SK-N-SH (cell line): ENCODE data around the gene ETDC. TPM values are rescaled to one million over a fixed set of nuclear protein-coding genes. Genes with fewer than 3 reads are reported as not detected.

Experiments used
- CTCF ChIA-PET: fragments of 300-600, 350-600 bp; formaldehyde crosslinking; extraction: SDS; loops from one replicate; lab custom pipeline; 2021; lab: Yijun Ruan, JAX
- POLR2A ChIA-PET: fragments of 350-600 bp; sonication (Branson Sonifier 250); formaldehyde crosslinking; extraction: SDS; loops from one replicate; lab custom pipeline; 2020; ENCODE audit warnings: antibody characterized with exemption, inconsistent platforms; lab: Yijun Ruan, JAX
- DNase-seq: peaks from one replicate; pipeline ENCODE4 v3.0.0; 2012
- H2AFZ ChIP-seq: fragments of 200-600 bp; sonication (generic); 2 replicates; pipeline ENCODE4 v1.8.1; 2016; ENCODE audit warnings: antibody characterized with exemption, mild to moderate bottlenecking, low read depth
- H3F3A ChIP-seq: fragments of 200-600 bp; sonication (generic); replicated peaks from 2 replicates; pipeline ENCODE3; 2016; ENCODE audit warnings: antibody characterized with exemption, mild to moderate bottlenecking; ENCODE audit not compliant: insufficient read depth
- H3K27ac ChIP-seq, 2 experiments: fragments of 200-500 bp in 1 of 2; fragments of 200-600 bp in 1 of 2; sonication (Bioruptor generic) in 1 of 2; sonication (generic), shearing (Covaris generic) in 1 of 2; 2 replicates each; pipeline versions ENCODE4 v1.5.1 to v1.6.1; 2014 to 2016; ENCODE audit warnings: low read depth in 2 of 2, inconsistent platforms in 1 of 2, low read length in 1 of 2, mild to moderate bottlenecking in 1 of 2, mixed read lengths in 1 of 2
- H3K27me3 ChIP-seq: fragments of 200-600 bp; sonication (generic), shearing (Covaris generic); 2 replicates; pipeline ENCODE4 v1.6.1; 2016; ENCODE audit warnings: mixed run types; ENCODE audit not compliant: insufficient read depth
- H3K36me3 ChIP-seq, 2 experiments: fragments of 200-500 bp in 1 of 2; fragments of 200-600 bp in 1 of 2; sonication (Bioruptor generic) in 1 of 2; sonication (generic) in 1 of 2; replicated peaks in 1 of 2; 2 replicates each; pipeline versions ENCODE3 to v1.5.1; 2014 to 2016; ENCODE audit warnings: low read length in 1 of 2, mild to moderate bottlenecking in 1 of 2; ENCODE audit not compliant: insufficient read depth in 2 of 2, control insufficient read depth in 1 of 2
- H3K4me1 ChIP-seq, 2 experiments: fragments of 200-500 bp in 1 of 2; fragments of 200-600 bp in 1 of 2; sonication (Bioruptor generic) in 1 of 2; sonication (generic), shearing (Covaris generic) in 1 of 2; 2 replicates each; pipeline versions ENCODE4 v1.5.1 to v1.6.1; 2014 to 2016; ENCODE audit warnings: low read depth in 1 of 2, low read length in 1 of 2, mixed run types in 1 of 2; ENCODE audit not compliant: insufficient read depth in 2 of 2, control insufficient read depth in 1 of 2
- H3K4me2 ChIP-seq: fragments of 200-600 bp; sonication (generic), shearing (Covaris generic); 2 replicates; pipeline ENCODE4 v1.6.1; 2017; ENCODE audit warnings: mixed run types
- H3K4me3 ChIP-seq, 2 experiments: fragments of 200-500 bp in 1 of 2; fragments of 200-600 bp in 1 of 2; sonication (Bioruptor generic) in 1 of 2; sonication (generic), shearing (Covaris generic) in 1 of 2; 2 replicates each; pipeline versions ENCODE4 v1.5.1 to v1.8.1; 2014 to 2016; ENCODE audit warnings: low read depth in 2 of 2, inconsistent platforms in 1 of 2, low read length in 1 of 2, mild to moderate bottlenecking in 1 of 2, mixed read lengths in 1 of 2, moderate library complexity in 1 of 2
- H3K79me2 ChIP-seq: fragments of 200-600 bp; sonication (generic); 2 replicates; pipeline ENCODE4 v1.8.1; 2017; ENCODE audit warnings: mild to moderate bottlenecking; ENCODE audit not compliant: insufficient read depth
- H3K9ac ChIP-seq: fragments of 200-600 bp; sonication (generic); 2 replicates; pipeline ENCODE4 v1.6.1; 2017; ENCODE audit warnings: mixed run types
- H3K9me2 ChIP-seq: fragments of 200-600 bp; sonication (generic); 2 replicates; pipeline ENCODE4 v1.6.1; 2017; ENCODE audit warnings: mixed run types
- H3K9me3 ChIP-seq: fragments of 200-600 bp; sonication (generic); 2 replicates; pipeline ENCODE4 v1.6.1; 2017; ENCODE audit warnings: mixed run types, mild to moderate bottlenecking, moderate library complexity
- H4K20me1 ChIP-seq: fragments of 200-600 bp; sonication (generic); 2 replicates; pipeline ENCODE4 v1.6.1; 2017; ENCODE audit warnings: mild to moderate bottlenecking, mixed run types; ENCODE audit not compliant: insufficient read depth
- CHD2 ChIP-seq: fragments of 150-350 bp; IDR thresholded peaks from 2 replicates; pipeline ENCODE4 v1.6.1; 2018; ENCODE audit warnings: low read length; ENCODE audit not compliant: partially characterized antibody
- ELF1 ChIP-seq: IDR thresholded peaks from 2 replicates; pipeline ENCODE4 v1.4.0; 2012
- EP300 ChIP-seq, 2 experiments: IDR thresholded peaks; 2 replicates each; pipeline versions ENCODE4 v1.4.0 to v1.6.1; 2012; ENCODE audit warnings: borderline replicate concordance in 1 of 2, low read depth in 1 of 2, low read length in 1 of 2
- EZH2phosphoT487 ChIP-seq: fragments of 200-600 bp; sonication (generic); IDR thresholded peaks from 2 replicates; pipeline ENCODE4 v1.6.1; 2017; ENCODE audit warnings: low read depth, mixed run types, mild to moderate bottlenecking, antibody characterized with exemption, moderate library complexity, borderline replicate concordance
- FOSL2 ChIP-seq: IDR thresholded peaks from 2 replicates; pipeline ENCODE4 v1.4.0; 2012; ENCODE audit warnings: low read depth, mild to moderate bottlenecking, moderate library complexity, borderline replicate concordance
- FOXJ3 ChIP-seq: sonication (generic); formaldehyde crosslinking; IDR thresholded peaks from 2 replicates; pipeline ENCODE4 v1.5.1; 2020; ENCODE audit warnings: mild to moderate bottlenecking, missing genetic modification reagents
- FOXM1 ChIP-seq: IDR thresholded peaks from 2 replicates; pipeline ENCODE4 v1.4.0; 2012; ENCODE audit warnings: low read depth, mild to moderate bottlenecking
- GATA2 ChIP-seq: sonication (generic); formaldehyde crosslinking; IDR thresholded peaks from 2 replicates; pipeline ENCODE4 v1.5.0; 2020; ENCODE audit warnings: mild to moderate bottlenecking, missing genetic modification reagents
- JUND ChIP-seq: IDR thresholded peaks from 2 replicates; pipeline ENCODE4 v1.4.0; 2012
- MEF2A ChIP-seq: IDR thresholded peaks from 2 replicates; pipeline ENCODE4 v1.4.0; 2012; ENCODE audit warnings: low read depth, borderline replicate concordance
- MXI1 ChIP-seq: IDR thresholded peaks from 2 replicates; pipeline ENCODE4 v1.6.1; 2012; ENCODE audit warnings: mild to moderate bottlenecking, low read depth, low read length, improper control_type of control experiment
- NFIC ChIP-seq: IDR thresholded peaks from 2 replicates; pipeline ENCODE4 v1.4.0; 2012; ENCODE audit warnings: borderline replicate concordance
- NRF1 ChIP-seq: IDR thresholded peaks from 2 replicates; pipeline ENCODE4 v1.6.1; 2012; ENCODE audit warnings: low read depth, mild to moderate bottlenecking, low read length
- RFX5 ChIP-seq: IDR thresholded peaks from 2 replicates; pipeline ENCODE4 v1.6.1; 2012; ENCODE audit warnings: mild to moderate bottlenecking, improper control_type of control experiment, low read length
- SIN3A ChIP-seq: IDR thresholded peaks from 2 replicates; pipeline ENCODE4 v1.6.1; 2012; ENCODE audit warnings: low read depth, mild to moderate bottlenecking, low read length, moderate library complexity, borderline replicate concordance
- TCF12 ChIP-seq: IDR thresholded peaks from 2 replicates; pipeline ENCODE4 v1.4.0; 2012
- WGBS: methylation state at CpG from one replicate; pipeline ENCODE4 v1.1.6; 2017; ENCODE audit warnings: low lambda C conversion rate; 5-methylcytosine and 5-hydroxymethylcytosine counted together
- polyA plus RNA-seq, 3 experiments: library from polyadenylated mRNA; depleted of rRNA; stranded (reverse); fragments of >200 nt; gene quantifications; 2 replicates each; pipeline ENCODE4 v1.2.3, GENCODE V29; 2012
- TF ChIP-seq, protein P1 (sequence below): fragments of 150-350 bp; IDR thresholded peaks from 2 replicates; pipeline ENCODE4 v1.6.1; 2017; ENCODE audit warnings: antibody characterized with exemption, low read length, low read depth, borderline replicate concordance
- TF ChIP-seq, protein P2 (sequence below): IDR thresholded peaks from 2 replicates; pipeline ENCODE4 v1.6.1; 2012; ENCODE audit warnings: mild to moderate bottlenecking, low read depth, low read length, moderate library complexity
- TF ChIP-seq, protein P3 (sequence below): IDR thresholded peaks from 2 replicates; pipeline ENCODE4; 2012
- TF ChIP-seq, protein P4 (sequence below): IDR thresholded peaks from 2 replicates; pipeline ENCODE4 v1.4.0; 2012; ENCODE audit warnings: low read depth, borderline replicate concordance

ETDC gene
- polyA plus RNA-seq, 1 of the 3 experiments (the other 2 are of a cell fraction): not detected

DNA sequence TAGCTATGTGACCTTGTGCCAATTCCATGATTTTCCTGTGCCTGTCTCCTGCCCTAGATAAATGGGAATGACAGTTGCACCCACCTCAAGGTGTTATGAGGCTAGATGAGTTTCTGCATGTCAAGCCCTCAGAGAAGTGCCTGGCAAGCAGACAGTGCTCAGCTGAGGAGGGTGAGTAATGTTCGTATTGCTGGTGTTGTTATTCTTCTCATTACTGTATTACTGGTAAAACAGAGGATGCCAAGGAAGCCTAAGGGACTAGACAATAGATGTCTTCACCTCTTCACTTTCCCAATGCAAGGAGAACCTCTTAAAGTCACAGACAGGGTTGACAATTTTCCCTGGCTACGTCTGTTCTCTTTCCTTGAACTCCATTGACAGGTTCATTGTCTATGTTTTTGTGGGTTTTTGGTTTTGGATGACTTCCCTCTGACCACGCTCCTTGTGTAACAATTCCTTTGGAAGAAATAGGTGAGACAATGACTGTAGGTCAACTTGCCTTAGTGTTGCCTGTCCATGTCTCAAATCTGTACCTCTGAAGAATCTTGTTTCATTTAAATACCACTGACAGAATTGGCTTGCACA lies 19.2 kb downstream of the ETDC start:
- TF ChIP-seq, protein P1, sequence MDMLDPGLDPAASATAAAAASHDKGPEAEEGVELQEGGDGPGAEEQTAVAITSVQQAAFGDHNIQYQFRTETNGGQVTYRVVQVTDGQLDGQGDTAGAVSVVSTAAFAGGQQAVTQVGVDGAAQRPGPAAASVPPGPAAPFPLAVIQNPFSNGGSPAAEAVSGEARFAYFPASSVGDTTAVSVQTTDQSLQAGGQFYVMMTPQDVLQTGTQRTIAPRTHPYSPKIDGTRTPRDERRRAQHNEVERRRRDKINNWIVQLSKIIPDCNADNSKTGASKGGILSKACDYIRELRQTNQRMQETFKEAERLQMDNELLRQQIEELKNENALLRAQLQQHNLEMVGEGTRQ: no peak
- no peak for TF ChIP-seq EP300 (IDR thresholded peaks at IDR 0.05; ENCODE audit: borderline replicate concordance in 1 of 2, low read depth in 1 of 2, low read length in 1 of 2)
- no peak for TF ChIP-seq JUND
- TF ChIP-seq SIN3A: no peak
- TF ChIP-seq NFIC: no peak
- TF ChIP-seq, protein P2, sequence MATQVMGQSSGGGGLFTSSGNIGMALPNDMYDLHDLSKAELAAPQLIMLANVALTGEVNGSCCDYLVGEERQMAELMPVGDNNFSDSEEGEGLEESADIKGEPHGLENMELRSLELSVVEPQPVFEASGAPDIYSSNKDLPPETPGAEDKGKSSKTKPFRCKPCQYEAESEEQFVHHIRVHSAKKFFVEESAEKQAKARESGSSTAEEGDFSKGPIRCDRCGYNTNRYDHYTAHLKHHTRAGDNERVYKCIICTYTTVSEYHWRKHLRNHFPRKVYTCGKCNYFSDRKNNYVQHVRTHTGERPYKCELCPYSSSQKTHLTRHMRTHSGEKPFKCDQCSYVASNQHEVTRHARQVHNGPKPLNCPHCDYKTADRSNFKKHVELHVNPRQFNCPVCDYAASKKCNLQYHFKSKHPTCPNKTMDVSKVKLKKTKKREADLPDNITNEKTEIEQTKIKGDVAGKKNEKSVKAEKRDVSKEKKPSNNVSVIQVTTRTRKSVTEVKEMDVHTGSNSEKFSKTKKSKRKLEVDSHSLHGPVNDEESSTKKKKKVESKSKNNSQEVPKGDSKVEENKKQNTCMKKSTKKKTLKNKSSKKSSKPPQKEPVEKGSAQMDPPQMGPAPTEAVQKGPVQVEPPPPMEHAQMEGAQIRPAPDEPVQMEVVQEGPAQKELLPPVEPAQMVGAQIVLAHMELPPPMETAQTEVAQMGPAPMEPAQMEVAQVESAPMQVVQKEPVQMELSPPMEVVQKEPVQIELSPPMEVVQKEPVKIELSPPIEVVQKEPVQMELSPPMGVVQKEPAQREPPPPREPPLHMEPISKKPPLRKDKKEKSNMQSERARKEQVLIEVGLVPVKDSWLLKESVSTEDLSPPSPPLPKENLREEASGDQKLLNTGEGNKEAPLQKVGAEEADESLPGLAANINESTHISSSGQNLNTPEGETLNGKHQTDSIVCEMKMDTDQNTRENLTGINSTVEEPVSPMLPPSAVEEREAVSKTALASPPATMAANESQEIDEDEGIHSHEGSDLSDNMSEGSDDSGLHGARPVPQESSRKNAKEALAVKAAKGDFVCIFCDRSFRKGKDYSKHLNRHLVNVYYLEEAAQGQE: no peak
- TF ChIP-seq, all 33 proteins: peak for 0
- no peak for DNase-seq
- H4K20me1 ChIP-seq: no peaks in the 10 kb centered on the region

DNA sequence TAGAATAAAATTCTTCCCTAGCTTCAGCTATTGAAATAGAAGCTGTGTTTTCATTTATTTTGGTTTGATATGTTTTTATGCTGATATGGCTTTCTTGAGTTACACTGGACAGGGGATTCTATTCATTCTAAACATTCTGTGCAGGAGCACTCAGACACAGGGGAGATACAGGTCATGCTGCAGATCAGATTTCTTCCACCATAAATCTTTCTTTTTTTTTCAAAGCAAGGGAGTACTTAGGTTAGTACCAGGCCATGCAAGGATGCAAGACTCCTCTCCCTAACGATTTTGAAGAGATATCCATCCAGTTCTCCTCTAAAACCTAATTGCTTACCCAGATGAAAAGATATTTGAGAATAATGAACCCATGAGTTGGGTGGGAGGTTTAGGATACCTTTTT lies 21.4 kb downstream of the ETDC start:
- no peak overlapping the region for H3K27ac ChIP-seq
- no peaks in the 10 kb centered on the region for H3F3A ChIP-seq
- ChIA-PET CTCF (no interaction called here), POLR2A (no interaction called here)
- TF ChIP-seq NFIC: no peak
- TF ChIP-seq TCF12: no peak
- no peak for TF ChIP-seq ELF1
- TF ChIP-seq GATA2 (CRISPR knock-in tag): no peak
- no peak for TF ChIP-seq MXI1
- no peak for TF ChIP-seq FOXM1
- no peak for TF ChIP-seq EZH2phosphoT487
- TF ChIP-seq JUND: no peak
- TF ChIP-seq, protein P3, sequence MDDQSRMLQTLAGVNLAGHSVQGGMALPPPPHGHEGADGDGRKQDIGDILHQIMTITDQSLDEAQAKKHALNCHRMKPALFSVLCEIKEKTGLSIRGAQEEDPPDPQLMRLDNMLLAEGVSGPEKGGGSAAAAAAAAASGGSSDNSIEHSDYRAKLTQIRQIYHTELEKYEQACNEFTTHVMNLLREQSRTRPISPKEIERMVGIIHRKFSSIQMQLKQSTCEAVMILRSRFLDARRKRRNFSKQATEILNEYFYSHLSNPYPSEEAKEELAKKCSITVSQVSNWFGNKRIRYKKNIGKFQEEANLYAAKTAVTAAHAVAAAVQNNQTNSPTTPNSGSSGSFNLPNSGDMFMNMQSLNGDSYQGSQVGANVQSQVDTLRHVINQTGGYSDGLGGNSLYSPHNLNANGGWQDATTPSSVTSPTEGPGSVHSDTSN: no peak
- no peak for TF ChIP-seq FOXJ3 (CRISPR knock-in tag)
- no peak for TF ChIP-seq EP300 (IDR thresholded peaks at IDR 0.05; ENCODE audit: borderline replicate concordance in 1 of 2, low read depth in 1 of 2, low read length in 1 of 2)
- TF ChIP-seq, protein P1: no peak
- no peak for TF ChIP-seq FOSL2
- no peak for TF ChIP-seq RFX5
- TF ChIP-seq CHD2: no peak
- no peak for TF ChIP-seq MEF2A
- TF ChIP-seq, protein P4, sequence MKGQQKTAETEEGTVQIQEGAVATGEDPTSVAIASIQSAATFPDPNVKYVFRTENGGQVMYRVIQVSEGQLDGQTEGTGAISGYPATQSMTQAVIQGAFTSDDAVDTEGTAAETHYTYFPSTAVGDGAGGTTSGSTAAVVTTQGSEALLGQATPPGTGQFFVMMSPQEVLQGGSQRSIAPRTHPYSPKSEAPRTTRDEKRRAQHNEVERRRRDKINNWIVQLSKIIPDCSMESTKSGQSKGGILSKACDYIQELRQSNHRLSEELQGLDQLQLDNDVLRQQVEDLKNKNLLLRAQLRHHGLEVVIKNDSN: no peak
- TF ChIP-seq NRF1: no peak
- H3K4me1 ChIP-seq: no peaks in the 10 kb centered on the region; a peak in 1 of 4 replicates
- H2AFZ ChIP-seq: no peak overlapping the region
- no peak overlapping the region for H3K4me3 ChIP-seq
- 0 out of 2 replicates have a peak, but pooled peaks cover 2% of the 10 kb centered on the region for H4K20me1 ChIP-seq
- H3K27me3 ChIP-seq: no peaks in the 10 kb centered on the region
- H3K36me3 ChIP-seq: no peaks in the 10 kb centered on the region
- no peak for DNase-seq
- H3K9me2 ChIP-seq: no peaks in the 10 kb centered on the region
- no peak overlapping the region for H3K9ac ChIP-seq
- no peaks in the 10 kb centered on the region for H3K9me3 ChIP-seq
- WGBS: 10% methylated on average over 1 of the region's 1 CpG
- 0 out of 2 replicates have a peak, but pooled peaks cover 2% of the 10 kb centered on the region for H3K79me2 ChIP-seq
- H3K4me2 ChIP-seq: no peak overlapping the region

More for the DNA sequence above, 19.2 kb downstream of the ETDC start:
- Histone ChIP-seq H3K9me3 (no peaks in the 10 kb centered on the region), H2AFZ (no peak overlapping the region), H3K9me2 (no peaks in the 10 kb centered on the region), H3K9ac (no peak overlapping the region), H3K79me2 (no peaks in the 10 kb centered on the region), H3K36me3 (no peaks in the 10 kb centered on the region), H3F3A (no peaks in the 10 kb centered on the region), H3K4me1 (no peaks in the 10 kb centered on the region; a peak in 1 of 4 replicates), H3K4me2 (no peak overlapping the region), H3K27ac (no peak overlapping the region), H3K27me3 (no peaks in the 10 kb centered on the region), H3K4me3 (no peak overlapping the region)
- CTCF ChIA-PET: no interaction called here
- 56% methylated on average over 3 of the region's 3 CpGs for WGBS
- POLR2A ChIA-PET: no interaction called here
